HG03103 (cell line): ENCODE measurements around the gene CACNA1D.

Source experiments
- ATAC-seq: cut with Tn5 transposase; IDR thresholded peaks from one replicate; pipeline ENCODE4 v1.9.1; 2021; ENCODE audit warnings: low read depth; ENCODE audit not compliant: unreplicated experiment

Gene CACNA1D

GRCh38 chr3:53772562-53772961 lies 278.2 kb downstream of the CACNA1D start:
- no peak for ATAC-seq

- ATAC-seq: no peak
Measured at GRCh38 chr3:53773021-53773436, 278.6 kb downstream of the CACNA1D start.

GRCh38 chr3:53773611-53774368 lies 279.4 kb downstream of the CACNA1D start:
- peak; percentile 97 for ATAC-seq

- no peak for ATAC-seq
Measured at GRCh38 chr3:53774414-53774813, 280.0 kb downstream of the CACNA1D start.

GRCh38 chr3:53775018-53775417 lies 280.6 kb downstream of the CACNA1D start:
- ATAC-seq: no peak

- ATAC-seq: no peak
Measured at GRCh38 chr3:53775834-53776251, 281.4 kb downstream of the CACNA1D start.

GRCh38 chr3:53776494-53777101 lies 282.2 kb downstream of the CACNA1D start:
- ATAC-seq: no peak

- no peak for ATAC-seq
Measured at GRCh38 chr3:53777468-53777867, 283.1 kb downstream of the CACNA1D start.

- ATAC-seq: no peak
Measured at GRCh38 chr3:53778153-53778552, 283.7 kb downstream of the CACNA1D start.

- no peak for ATAC-seq
Measured at GRCh38 chr3:53780171-53780570, 285.8 kb downstream of the CACNA1D start.

GRCh38 chr3:53780806-53781205 lies 286.4 kb downstream of the CACNA1D start:
- ATAC-seq: no peak

- ATAC-seq: no peak
Measured at GRCh38 chr3:53787016-53787415, 292.6 kb downstream of the CACNA1D start.

GRCh38 chr3:53788038-53788437 lies 293.6 kb downstream of the CACNA1D start:
- no peak for ATAC-seq

- ATAC-seq: no peak
Measured at GRCh38 chr3:53789459-53789858, 295.0 kb downstream of the CACNA1D start.

GRCh38 chr3:53790470-53790869 lies 296.1 kb downstream of the CACNA1D start:
- ATAC-seq: no peak

GRCh38 chr3:53791317-53791716 lies 296.9 kb downstream of the CACNA1D start:
- no peak for ATAC-seq

- ATAC-seq: no peak
Measured at GRCh38 chr3:53792866-53793265, 298.5 kb downstream of the CACNA1D start.

- ATAC-seq: no peak
Measured at GRCh38 chr3:53794597-53794996, 300.2 kb downstream of the CACNA1D start.

- ATAC-seq: no peak
Measured at GRCh38 chr3:53795176-53795575, 300.8 kb downstream of the CACNA1D start.

GRCh38 chr3:53795789-53796560 lies 301.6 kb downstream of the CACNA1D start:
- no peak for ATAC-seq

- no peak for ATAC-seq
Measured at GRCh38 chr3:53798144-53798543, 303.7 kb downstream of the CACNA1D start.
